K562 (cell line): Measurements from ENCODE around the gene ARHGAP26. TPM values are rescaled to one million over a fixed set of nuclear protein-coding genes. Genes with fewer than 3 reads are reported as not detected.

Experiments
- CCNT2 ChIP-seq: IDR thresholded peaks from 2 replicates; pipeline ENCODE4 v1.6.1; 2011; ENCODE audit warnings: borderline replicate concordance, low read depth, mild to moderate bottlenecking, moderate library complexity, mixed read lengths, low read length; ENCODE audit not compliant: insufficient read length; ENCODE audit errors: extremely low read depth
- CEBPB ChIP-seq: fragments of 450-650 bp; IDR thresholded peaks from 2 replicates; pipeline ENCODE4 v1.6.1; 2016; ENCODE audit warnings: missing genetic modification characterization, missing compliant biosample characterization
- GABPA ChIP-seq: fragments of 200-800 bp; sonication (Bioruptor generic); conservative IDR thresholded peaks from 2 replicates; pipeline ENCODE4 v1.6.1; 2016; ENCODE audit warnings: low read depth, missing genetic modification characterization, missing compliant biosample characterization
- GATAD2B ChIP-seq: fragments of 450-650 bp; IDR thresholded peaks from 2 replicates; pipeline ENCODE4 v1.6.1; 2017; ENCODE audit warnings: mild to moderate bottlenecking, borderline replicate concordance
- HMG20B ChIP-seq: fragments of 250-450 bp; sonication (Bioruptor Pico); IDR thresholded peaks from 2 replicates; pipeline ENCODE4 v1.5.0; 2021; ENCODE audit warnings: mild to moderate bottlenecking
- HNRNPUL1 ChIP-seq: fragments of 200-400 bp; formaldehyde crosslinking; IDR thresholded peaks from 2 replicates; pipeline ENCODE4 v1.6.1; 2017; ENCODE audit warnings: low read length
- IRF2 ChIP-seq: sonication (generic); formaldehyde crosslinking; IDR thresholded peaks from 2 replicates; pipeline ENCODE4 v1.8.1; 2022; ENCODE audit warnings: mild to moderate bottlenecking, missing genetic modification reagents
- KDM4B ChIP-seq, 2 experiments: fragments of 450-650 bp in 1 of 2; sonication (generic) in 1 of 2; IDR thresholded peaks; 2 replicates each; pipeline ENCODE4 v1.6.1; 2016 to 2017; ENCODE audit warnings: borderline replicate concordance in 2 of 2, antibody characterized with exemption in 1 of 2, low read depth in 1 of 2, mild to moderate bottlenecking in 1 of 2
- L3MBTL2 ChIP-seq: fragments of 450-650 bp; IDR thresholded peaks from 2 replicates; pipeline ENCODE4 v1.6.1; 2016; ENCODE audit warnings: mild to moderate bottlenecking, moderate library complexity
- MCM7 ChIP-seq, 2 experiments: fragments of 450-650 bp; IDR thresholded peaks; 2 replicates each; pipeline ENCODE4 v1.6.1; 2016 to 2018
- MTA3 ChIP-seq: fragments of 450-650 bp; formaldehyde crosslinking; IDR thresholded peaks from 2 replicates; pipeline ENCODE4 v1.6.1; 2017; ENCODE audit warnings: mild to moderate bottlenecking, borderline replicate concordance
- SNIP1 ChIP-seq: fragments of 450-650 bp; IDR thresholded peaks from 2 replicates; pipeline ENCODE4 v1.7.1; 2017; ENCODE audit warnings: low read depth, mild to moderate bottlenecking
- TAF15 ChIP-seq: fragments of 200-400 bp; formaldehyde crosslinking; IDR thresholded peaks from 2 replicates; pipeline ENCODE4 v1.6.1; 2017; ENCODE audit warnings: mild to moderate bottlenecking, low read depth, low read length, moderate library complexity
- TBL1XR1 ChIP-seq, 2 experiments: IDR thresholded peaks; 2 replicates each; pipeline ENCODE4 v1.6.1; 2012; ENCODE audit warnings: improper control_type of control experiment in 2 of 2, low read length in 2 of 2, mild to moderate bottlenecking in 1 of 2
- ZBTB7A ChIP-seq: IDR thresholded peaks from 2 replicates; pipeline ENCODE4 v1.6.1; 2011; ENCODE audit warnings: low read depth, mild to moderate bottlenecking, low read length, moderate library complexity, borderline replicate concordance; ENCODE audit not compliant: control insufficient read depth
- ZBTB8A ChIP-seq: fragments of 450-650 bp; IDR thresholded peaks from 2 replicates; pipeline ENCODE4 v1.6.1; 2018; ENCODE audit warnings: mild to moderate bottlenecking, moderate library complexity; ENCODE audit not compliant: partially characterized antibody
- ZNF41 ChIP-seq: fragments of 250-450 bp; sonication (Bioruptor Pico); conservative IDR thresholded peaks from 2 replicates; pipeline ENCODE4 v1.4.0; 2020; ENCODE audit warnings: mild to moderate bottlenecking
- polyA plus RNA-seq, 8 experiments: library from polyadenylated mRNA; depleted of rRNA in 4 of 8; stranded (reverse) in 5 of 8; unstranded in 3 of 8; fragments of >200 nt; fragmentation: Nextera tagmentation in 2 of 8; fragmentation: Illumina TruSeq in 1 of 8; extraction: Ambion mirVana in 2 of 8; extraction: Trizol in 1 of 8; gene quantifications; 2 replicates each; pipeline versions ENCODE4 v1.2.1 to v1.2.3, GENCODE V29; 2011 to 2014; ENCODE audit warnings: inconsistent platforms in 1 of 8, missing spikeins in 1 of 8
- total RNA-seq, 7 experiments: library from RNA; depleted of rRNA in 6 of 7; stranded (reverse); fragments of >200 nt in 6 of 7; fragmentation: Illumina TruSeq in 2 of 7; extraction: Trizol in 2 of 7; gene quantifications; 2 replicates each; pipeline versions ENCODE4 v1.2.1 to v1.2.3, GENCODE V29; 2011 to 2021; ENCODE audit warnings: low replicate concordance in 1 of 7
- TF ChIP-seq, protein P1 (sequence below): fragments of 450-650 bp; IDR thresholded peaks from 2 replicates; pipeline ENCODE4 v1.6.1; 2018; ENCODE audit warnings: mild to moderate bottlenecking, low read depth; ENCODE audit not compliant: partially characterized antibody
- TF ChIP-seq, protein P2 (sequence below), 2 experiments: fragments of 450-650 bp; IDR thresholded peaks; 2 replicates each; pipeline ENCODE4 v1.6.1; 2018; ENCODE audit warnings: mild to moderate bottlenecking in 2 of 2, low read depth in 1 of 2; ENCODE audit not compliant: partially characterized antibody in 2 of 2
- TF ChIP-seq, protein P3 (sequence below): sonication (generic); formaldehyde crosslinking; IDR thresholded peaks from 2 replicates; pipeline ENCODE4 v1.8.0; 2023; ENCODE audit warnings: mild to moderate bottlenecking, missing genetic modification reagents

Gene ARHGAP26
- total and polyA plus RNA-seq, 9 of the 15 experiments (the other 6 are each of a cell fraction or from before 2014, with no cell fraction given) = 0.13 to 1.1 (median 0.55) TPM

DNA sequence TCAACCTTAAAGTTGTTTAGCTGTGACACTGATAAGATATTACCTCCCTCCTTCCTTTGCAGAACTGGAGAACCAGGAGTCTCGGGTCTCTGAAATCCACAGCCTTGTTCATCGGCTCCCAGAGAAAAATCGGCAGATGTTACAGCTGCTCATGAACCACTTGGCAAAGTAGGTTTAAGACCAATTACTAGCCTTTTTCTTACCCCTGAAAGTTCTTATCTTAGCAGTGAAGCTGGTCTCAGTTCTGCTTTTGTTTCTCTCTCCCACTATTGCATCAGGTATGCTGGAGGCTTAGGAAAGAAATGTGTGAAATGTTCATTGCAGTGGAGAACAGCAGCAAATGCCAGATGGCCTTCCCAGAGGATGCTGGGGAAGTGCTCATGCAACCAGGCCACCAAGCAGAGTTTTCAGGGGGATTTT, 287.4 kb downstream of the ARHGAP26 start (continued):
- no peak for TF ChIP-seq HNRNPUL1
- no peak for TF ChIP-seq HMG20B
- TF ChIP-seq, protein P1, sequence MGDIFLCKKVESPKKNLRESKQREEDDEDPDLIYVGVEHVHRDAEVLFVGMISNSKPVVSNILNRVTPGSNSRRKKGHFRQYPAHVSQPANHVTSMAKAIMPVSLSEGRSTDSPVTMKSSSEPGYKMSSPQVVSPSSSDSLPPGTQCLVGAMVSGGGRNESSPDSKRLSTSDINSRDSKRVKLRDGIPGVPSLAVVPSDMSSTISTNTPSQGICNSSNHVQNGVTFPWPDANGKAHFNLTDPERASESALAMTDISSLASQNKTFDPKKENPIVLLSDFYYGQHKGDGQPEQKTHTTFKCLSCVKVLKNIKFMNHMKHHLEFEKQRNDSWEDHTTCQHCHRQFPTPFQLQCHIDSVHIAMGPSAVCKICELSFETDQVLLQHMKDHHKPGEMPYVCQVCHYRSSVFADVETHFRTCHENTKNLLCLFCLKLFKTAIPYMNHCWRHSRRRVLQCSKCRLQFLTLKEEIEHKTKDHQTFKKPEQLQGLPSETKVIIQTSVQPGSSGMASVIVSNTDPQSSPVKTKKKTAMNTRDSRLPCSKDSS = no peak
- TF ChIP-seq CEBPB (tag) = peak; percentile 59
- no peak for TF ChIP-seq ZBTB7A
- TF ChIP-seq KDM4B (IDR thresholded peaks at IDR 0.05; ENCODE audit: borderline replicate concordance in 2 of 2, low read depth in 1 of 2) = no peak
- TF ChIP-seq CCNT2 = no peak
- peak; percentile 57; the same call in 1 of the 2 replicates for TF ChIP-seq L3MBTL2
- no peak for TF ChIP-seq GABPA (tag)
- TF ChIP-seq SNIP1 = no peak
- TF ChIP-seq ZNF41 = no peak
- TF ChIP-seq TBL1XR1 (IDR thresholded peaks at IDR 0.05; ENCODE audit: low read length in 2 of 2) = no peak
- no peak for TF ChIP-seq GATAD2B
- no peak for TF ChIP-seq TAF15
- no peak for TF ChIP-seq MCM7 (IDR thresholded peaks at IDR 0.05)
- TF ChIP-seq, protein P2, sequence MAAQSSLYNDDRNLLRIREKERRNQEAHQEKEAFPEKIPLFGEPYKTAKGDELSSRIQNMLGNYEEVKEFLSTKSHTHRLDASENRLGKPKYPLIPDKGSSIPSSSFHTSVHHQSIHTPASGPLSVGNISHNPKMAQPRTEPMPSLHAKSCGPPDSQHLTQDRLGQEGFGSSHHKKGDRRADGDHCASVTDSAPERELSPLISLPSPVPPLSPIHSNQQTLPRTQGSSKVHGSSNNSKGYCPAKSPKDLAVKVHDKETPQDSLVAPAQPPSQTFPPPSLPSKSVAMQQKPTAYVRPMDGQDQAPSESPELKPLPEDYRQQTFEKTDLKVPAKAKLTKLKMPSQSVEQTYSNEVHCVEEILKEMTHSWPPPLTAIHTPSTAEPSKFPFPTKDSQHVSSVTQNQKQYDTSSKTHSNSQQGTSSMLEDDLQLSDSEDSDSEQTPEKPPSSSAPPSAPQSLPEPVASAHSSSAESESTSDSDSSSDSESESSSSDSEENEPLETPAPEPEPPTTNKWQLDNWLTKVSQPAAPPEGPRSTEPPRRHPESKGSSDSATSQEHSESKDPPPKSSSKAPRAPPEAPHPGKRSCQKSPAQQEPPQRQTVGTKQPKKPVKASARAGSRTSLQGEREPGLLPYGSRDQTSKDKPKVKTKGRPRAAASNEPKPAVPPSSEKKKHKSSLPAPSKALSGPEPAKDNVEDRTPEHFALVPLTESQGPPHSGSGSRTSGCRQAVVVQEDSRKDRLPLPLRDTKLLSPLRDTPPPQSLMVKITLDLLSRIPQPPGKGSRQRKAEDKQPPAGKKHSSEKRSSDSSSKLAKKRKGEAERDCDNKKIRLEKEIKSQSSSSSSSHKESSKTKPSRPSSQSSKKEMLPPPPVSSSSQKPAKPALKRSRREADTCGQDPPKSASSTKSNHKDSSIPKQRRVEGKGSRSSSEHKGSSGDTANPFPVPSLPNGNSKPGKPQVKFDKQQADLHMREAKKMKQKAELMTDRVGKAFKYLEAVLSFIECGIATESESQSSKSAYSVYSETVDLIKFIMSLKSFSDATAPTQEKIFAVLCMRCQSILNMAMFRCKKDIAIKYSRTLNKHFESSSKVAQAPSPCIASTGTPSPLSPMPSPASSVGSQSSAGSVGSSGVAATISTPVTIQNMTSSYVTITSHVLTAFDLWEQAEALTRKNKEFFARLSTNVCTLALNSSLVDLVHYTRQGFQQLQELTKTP (IDR thresholded peaks at IDR 0.05; ENCODE audit: low read depth in 1 of 2, partially characterized antibody in 2 of 2) = no peak
- TF ChIP-seq IRF2 (CRISPR knock-in tag) = no peak
- TF ChIP-seq ZBTB8A = no peak
- TF ChIP-seq, protein P3, sequence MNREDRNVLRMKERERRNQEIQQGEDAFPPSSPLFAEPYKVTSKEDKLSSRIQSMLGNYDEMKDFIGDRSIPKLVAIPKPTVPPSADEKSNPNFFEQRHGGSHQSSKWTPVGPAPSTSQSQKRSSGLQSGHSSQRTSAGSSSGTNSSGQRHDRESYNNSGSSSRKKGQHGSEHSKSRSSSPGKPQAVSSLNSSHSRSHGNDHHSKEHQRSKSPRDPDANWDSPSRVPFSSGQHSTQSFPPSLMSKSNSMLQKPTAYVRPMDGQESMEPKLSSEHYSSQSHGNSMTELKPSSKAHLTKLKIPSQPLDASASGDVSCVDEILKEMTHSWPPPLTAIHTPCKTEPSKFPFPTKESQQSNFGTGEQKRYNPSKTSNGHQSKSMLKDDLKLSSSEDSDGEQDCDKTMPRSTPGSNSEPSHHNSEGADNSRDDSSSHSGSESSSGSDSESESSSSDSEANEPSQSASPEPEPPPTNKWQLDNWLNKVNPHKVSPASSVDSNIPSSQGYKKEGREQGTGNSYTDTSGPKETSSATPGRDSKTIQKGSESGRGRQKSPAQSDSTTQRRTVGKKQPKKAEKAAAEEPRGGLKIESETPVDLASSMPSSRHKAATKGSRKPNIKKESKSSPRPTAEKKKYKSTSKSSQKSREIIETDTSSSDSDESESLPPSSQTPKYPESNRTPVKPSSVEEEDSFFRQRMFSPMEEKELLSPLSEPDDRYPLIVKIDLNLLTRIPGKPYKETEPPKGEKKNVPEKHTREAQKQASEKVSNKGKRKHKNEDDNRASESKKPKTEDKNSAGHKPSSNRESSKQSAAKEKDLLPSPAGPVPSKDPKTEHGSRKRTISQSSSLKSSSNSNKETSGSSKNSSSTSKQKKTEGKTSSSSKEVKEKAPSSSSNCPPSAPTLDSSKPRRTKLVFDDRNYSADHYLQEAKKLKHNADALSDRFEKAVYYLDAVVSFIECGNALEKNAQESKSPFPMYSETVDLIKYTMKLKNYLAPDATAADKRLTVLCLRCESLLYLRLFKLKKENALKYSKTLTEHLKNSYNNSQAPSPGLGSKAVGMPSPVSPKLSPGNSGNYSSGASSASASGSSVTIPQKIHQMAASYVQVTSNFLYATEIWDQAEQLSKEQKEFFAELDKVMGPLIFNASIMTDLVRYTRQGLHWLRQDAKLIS (CRISPR knock-in tag) = no peak
- no peak for TF ChIP-seq MTA3
